OCI-LY7 (cell line): Measurements from ENCODE around the gene RIMBP2. TPM values are rescaled to one million over a fixed set of nuclear protein-coding genes. Genes with fewer than 3 reads are reported as not detected.

Experiments used
- BruUV-seq: library from RNA; stranded (reverse); fragments of 400-500 nt; replicated peaks from 2 replicates; lab custom pipeline; 2021; lab: Mats Ljungman, UMichigan
- CTCF ChIA-PET: fragments of 300-600 bp; sonication (Branson Sonifier 250); formaldehyde crosslinking; loops from one replicate; lab custom pipeline; 2022; ENCODE audit warnings: antibody characterized with exemption; ENCODE audit not compliant: unreplicated experiment; lab: Charles Lee
- POLR2A ChIA-PET: fragments of 300-600 bp; sonication (Branson Sonifier 250); formaldehyde crosslinking; loops from one replicate; lab custom pipeline; 2022; ENCODE audit warnings: antibody characterized with exemption; lab: Charles Lee
- DNase-seq: peaks from one replicate; pipeline ENCODE4 v3.0.0-alpha.2; 2015; ENCODE audit warnings: low spot score
- H2AFZ ChIP-seq: fragments of 200-600 bp; sonication (generic), shearing (Covaris generic); 2 replicates; pipeline ENCODE4 v1.6.1; 2014; ENCODE audit warnings: mild to moderate bottlenecking, antibody characterized with exemption, low read length, moderate library complexity
- H3K27ac ChIP-seq: fragments of 200-600 bp; sonication (generic); 2 replicates; pipeline ENCODE4 v1.5.1; 2014; ENCODE audit warnings: mixed run types, low read depth, mild to moderate bottlenecking, moderate library complexity, low read length, inconsistent platforms; ENCODE audit not compliant: poor library complexity, severe bottlenecking
- H3K36me3 ChIP-seq: fragments of 200-600 bp; sonication (generic); 2 replicates; pipeline ENCODE4 v1.6.1; 2014; ENCODE audit warnings: mild to moderate bottlenecking, antibody characterized with exemption, low read length, moderate library complexity, mixed read lengths; ENCODE audit not compliant: insufficient read depth
- H3K4me1 ChIP-seq: fragments of 200-600 bp; sonication (generic); 2 replicates; pipeline ENCODE4 v1.5.1; 2014; ENCODE audit warnings: mild to moderate bottlenecking, low read length; ENCODE audit not compliant: insufficient read depth, poor library complexity, severe bottlenecking
- H3K4me2 ChIP-seq: fragments of 200-600 bp; sonication (generic); 2 replicates; pipeline ENCODE4 v1.6.1; 2014; ENCODE audit warnings: mild to moderate bottlenecking, low read length
- H3K4me3 ChIP-seq: fragments of 200-600 bp; sonication (generic); 2 replicates; pipeline ENCODE4 v1.5.1; 2014; ENCODE audit warnings: mild to moderate bottlenecking, low read depth, low read length; ENCODE audit not compliant: poor library complexity, severe bottlenecking
- H3K79me2 ChIP-seq: fragments of 200-600 bp; sonication (generic); 2 replicates; pipeline ENCODE4 v1.6.1; 2016; ENCODE audit warnings: low read depth, mild to moderate bottlenecking, low read length, moderate library complexity, mixed read lengths; ENCODE audit not compliant: insufficient read depth
- H3K9me2 ChIP-seq: fragments of 200-600 bp; sonication (generic); 2 replicates; pipeline ENCODE4 v1.6.1; 2016; ENCODE audit warnings: mild to moderate bottlenecking, low read length, mixed read lengths; ENCODE audit not compliant: insufficient read depth
- H3K9me3 ChIP-seq: fragments of 200-600 bp; sonication (generic); 2 replicates; pipeline ENCODE4 v1.6.1; 2014; ENCODE audit warnings: mild to moderate bottlenecking, mixed run types, low read length, mixed read lengths
- H4K20me1 ChIP-seq: fragments of 200-600 bp; sonication (generic); 2 replicates; pipeline ENCODE4 v1.6.1; 2014; ENCODE audit warnings: mild to moderate bottlenecking, antibody characterized with exemption, low read length, moderate library complexity, mixed read lengths; ENCODE audit not compliant: insufficient read depth
- EZH2phosphoT487 ChIP-seq: fragments of 200-600 bp; sonication (generic); IDR thresholded peaks from 2 replicates; pipeline ENCODE4 v1.6.1; 2018; ENCODE audit warnings: low read depth, borderline replicate concordance, mild to moderate bottlenecking, mixed run types, antibody characterized with exemption, low read length, moderate library complexity, mixed read lengths
- intact Hi-C: fragments of 100-400 bp; cut with micrococcal nuclease; formaldehyde crosslinking; loops from one replicate; pipeline ENCODE4 v1.10.0; 2022; ENCODE audit not compliant: unreplicated experiment
- total RNA-seq, 2 experiments: library from RNA; depleted of rRNA in 1 of 2; stranded (reverse); fragments of >200 nt in 1 of 2; shearing (Covaris generic) in 1 of 2; gene quantifications; 2 replicates each; pipeline ENCODE4 v1.2.3, GENCODE V29; 2014 to 2022
- TF ChIP-seq, protein P1 (sequence below): fragments of 200-600 bp; sonication (generic); conservative IDR thresholded peaks from 2 replicates; pipeline ENCODE4 v1.5.1; 2014; ENCODE audit warnings: mild to moderate bottlenecking, antibody characterized with exemption, low read length, moderate library complexity, mixed read lengths

RIMBP2 gene
- total RNA-seq, 2 experiments from 2014 or later = not detected

DNA sequence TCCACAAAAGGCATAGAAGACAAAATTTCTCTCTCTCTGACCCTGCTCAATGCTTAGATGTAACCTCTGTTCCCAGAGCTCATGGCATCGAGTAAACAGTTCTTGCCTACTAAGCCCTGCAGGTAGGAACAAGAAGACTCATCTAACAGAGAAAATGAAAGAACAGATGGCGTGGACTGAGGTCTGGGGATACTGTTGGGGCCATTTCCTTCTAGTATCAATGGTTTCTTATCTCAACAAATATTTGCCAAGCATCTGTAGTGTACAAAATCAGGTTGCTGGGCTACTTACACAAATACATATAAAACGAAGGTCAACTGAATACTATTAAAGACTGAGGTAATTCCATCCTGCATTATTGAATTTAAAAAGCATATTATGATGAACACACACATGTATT, 93.3 kb downstream of the RIMBP2 start:
- POLR2A ChIA-PET = no interaction called here
- BruUV-seq = no TSS peak
- no peak overlapping the region for H2AFZ ChIP-seq

DNA sequence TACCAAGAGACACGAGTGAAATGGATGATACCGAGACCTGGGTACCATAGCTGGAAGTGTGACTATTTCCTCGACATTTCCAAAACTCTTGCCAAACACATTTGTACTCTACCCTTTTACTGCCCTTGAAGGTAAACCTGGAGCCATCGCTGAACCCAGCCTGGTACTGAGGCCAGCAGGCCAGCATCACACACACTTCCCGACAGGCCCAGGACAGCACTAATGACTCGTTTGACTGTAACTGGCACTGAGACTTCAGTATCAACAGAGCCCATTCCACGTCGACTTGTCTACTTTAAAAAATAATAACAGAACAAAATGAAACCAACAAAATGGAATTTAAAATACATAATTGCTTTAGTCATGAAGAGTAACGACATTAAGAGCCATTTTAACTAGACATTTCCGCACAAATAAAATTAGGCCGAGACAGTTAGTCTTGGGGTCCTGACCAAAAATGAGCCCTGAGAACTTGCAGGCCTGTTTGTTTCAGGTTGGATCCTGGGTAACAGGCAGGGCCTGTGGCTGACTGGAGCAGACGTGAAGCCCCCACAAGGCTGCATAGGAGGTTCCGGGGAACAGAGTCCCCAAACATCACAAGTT, 94.3 kb downstream of the RIMBP2 start:
- H3K79me2 ChIP-seq = no peaks in the 10 kb centered on the region
- no peak overlapping the region for H2AFZ ChIP-seq
- BruUV-seq = no TSS peak
- intact Hi-C loops = no loop called here
- TF ChIP-seq, protein P1, sequence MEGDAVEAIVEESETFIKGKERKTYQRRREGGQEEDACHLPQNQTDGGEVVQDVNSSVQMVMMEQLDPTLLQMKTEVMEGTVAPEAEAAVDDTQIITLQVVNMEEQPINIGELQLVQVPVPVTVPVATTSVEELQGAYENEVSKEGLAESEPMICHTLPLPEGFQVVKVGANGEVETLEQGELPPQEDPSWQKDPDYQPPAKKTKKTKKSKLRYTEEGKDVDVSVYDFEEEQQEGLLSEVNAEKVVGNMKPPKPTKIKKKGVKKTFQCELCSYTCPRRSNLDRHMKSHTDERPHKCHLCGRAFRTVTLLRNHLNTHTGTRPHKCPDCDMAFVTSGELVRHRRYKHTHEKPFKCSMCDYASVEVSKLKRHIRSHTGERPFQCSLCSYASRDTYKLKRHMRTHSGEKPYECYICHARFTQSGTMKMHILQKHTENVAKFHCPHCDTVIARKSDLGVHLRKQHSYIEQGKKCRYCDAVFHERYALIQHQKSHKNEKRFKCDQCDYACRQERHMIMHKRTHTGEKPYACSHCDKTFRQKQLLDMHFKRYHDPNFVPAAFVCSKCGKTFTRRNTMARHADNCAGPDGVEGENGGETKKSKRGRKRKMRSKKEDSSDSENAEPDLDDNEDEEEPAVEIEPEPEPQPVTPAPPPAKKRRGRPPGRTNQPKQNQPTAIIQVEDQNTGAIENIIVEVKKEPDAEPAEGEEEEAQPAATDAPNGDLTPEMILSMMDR = no peak
- no peak for TF ChIP-seq EZH2phosphoT487
- H3K9me3 ChIP-seq = no peaks in the 10 kb centered on the region
- H3K4me3 ChIP-seq = no peak overlapping the region
- POLR2A ChIA-PET = no interaction called here
- H3K36me3 ChIP-seq = no peaks in the 10 kb centered on the region
- no peak overlapping the region for H3K4me2 ChIP-seq
- no peaks in the 10 kb centered on the region for H3K4me1 ChIP-seq
- H3K9me2 ChIP-seq = no peaks in the 10 kb centered on the region
- no peak overlapping the region for H3K27ac ChIP-seq
- CTCF ChIA-PET = no interaction called here
- DNase-seq = no peak
- H4K20me1 ChIP-seq = no peaks in the 10 kb centered on the region

More for the DNA sequence above, 93.3 kb downstream of the RIMBP2 start:
- intact Hi-C loops = no loop called here
- H3K4me1 ChIP-seq = no peaks in the 10 kb centered on the region
- no peak for DNase-seq
- no peaks in the 10 kb centered on the region for H3K36me3 ChIP-seq
- CTCF ChIA-PET = no interaction called here
- H3K9me2 ChIP-seq = no peaks in the 10 kb centered on the region
- H3K27ac ChIP-seq = no peak overlapping the region
- no peak for TF ChIP-seq EZH2phosphoT487
- TF ChIP-seq, protein P1 = no peak
- H4K20me1 ChIP-seq = no peaks in the 10 kb centered on the region
- no peak overlapping the region for H3K4me3 ChIP-seq
- no peaks in the 10 kb centered on the region for H3K9me3 ChIP-seq
- H3K4me2 ChIP-seq = no peak overlapping the region
- no peaks in the 10 kb centered on the region for H3K79me2 ChIP-seq

DNA sequence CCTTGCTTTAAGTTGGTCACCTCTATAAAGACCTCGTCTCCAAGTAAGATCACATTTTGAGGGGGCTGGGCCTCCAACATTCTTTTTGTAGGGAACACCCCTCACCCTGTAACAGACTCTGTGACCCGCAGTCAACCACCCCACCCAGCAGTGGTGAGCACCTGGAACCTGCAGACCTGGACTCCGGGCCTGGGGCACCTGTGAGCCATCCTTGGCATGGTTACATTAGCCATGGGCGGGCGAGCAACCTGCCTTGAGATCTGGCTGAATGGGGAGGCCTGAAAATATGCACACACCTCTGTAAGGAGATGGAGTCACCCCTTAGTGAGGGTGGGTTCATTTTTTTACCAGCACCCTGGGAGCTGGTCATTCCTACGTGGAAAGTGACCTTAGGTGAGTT, 95.3 kb downstream of the RIMBP2 start:
- Histone ChIP-seq H3K79me2 (no peaks in the 10 kb centered on the region), H3K9me2 (no peaks in the 10 kb centered on the region), H3K36me3 (no peaks in the 10 kb centered on the region), H2AFZ (no peak overlapping the region), H4K20me1 (no peaks in the 10 kb centered on the region), H3K4me2 (no peak overlapping the region), H3K4me1 (no peaks in the 10 kb centered on the region), H3K27ac (no peak overlapping the region), H3K9me3 (no peaks in the 10 kb centered on the region), H3K4me3 (no peak overlapping the region)
- CTCF ChIA-PET = no interaction called here
- TF ChIP-seq, protein P1 = no peak
- no peak for TF ChIP-seq EZH2phosphoT487
- DNase-seq = no peak
- POLR2A ChIA-PET = no interaction called here
- no TSS peak for BruUV-seq
- intact Hi-C loops = no loop called here
